Measurements from ENCODE around the gene C6orf136. TPM values are rescaled to one million over a fixed set of nuclear protein-coding genes. Genes with fewer than 3 reads are reported as not detected.
A peak's percentile ranks its signal among the peaks of the same experiment; 100 is the strongest.

C6orf136 gene
- total RNA-seq, 2 experiments from 2014 or later: 31.6 to 40.1 TPM

- Mint-ChIP-seq H3K9me3 (ENCODE audit: insufficient read depth) (no peaks in the 10 kb centered on the region), H3K27ac (peak overlapping the region; percentile 98), H3K36me3 (ENCODE audit: low read depth) (peaks cover 86% of the 10 kb centered on the region), H3K4me1 (ENCODE audit: low read depth) (peaks cover 23% of the 10 kb centered on the region), H3K27me3 (ENCODE audit: low read depth) (no peaks in the 10 kb centered on the region), H3K4me3 (peak overlapping the region; percentile 93)
- ChIA-PET POLR2A (interaction anchor here (0.7 to 8.3 kb wide), 12 partner anchors 11 to 408 kb away, joined by 3 to 343 read pairs (median 8); partner anchors contain the start of genes DHX16, MDC1, MRPS18B and PPP1R10), CTCF (interaction anchor here (0.9 to 15.7 kb wide), 2 partner anchors 38 to 53 kb away, joined by 3 to 686 read pairs; partner anchors contain the start of genes MDC1 and TUBB)
- DNase-seq (peak; percentile 51), ATAC-seq (no peak)
Measured at GRCh38 chr6:30683183-30683979, 36.4 kb downstream of the C6orf136 start.

GRCh38 chr6:30683980-30684338, 37.0 kb downstream of the C6orf136 start:
- POLR2A ChIA-PET: interaction anchor here (0.6 to 8.3 kb wide), 9 partner anchors 20 to 188 kb away, joined by 3 to 343 read pairs (median 7); partner anchors contain the start of genes MDC1, MRPS18B, PPP1R10 and TUBB
- DNase-seq: peak; percentile 23

GRCh38 chr6:30684386-30685156, 37.6 kb downstream of the C6orf136 start:
- DNase-seq (peak; percentile 81), ATAC-seq (no peak)
- no peaks in the 10 kb centered on the region for H3K27me3 Mint-ChIP-seq (ENCODE audit: low read depth)
- H3K27ac Mint-ChIP-seq: peak overlapping the region; percentile 98
- CTCF ChIA-PET: interaction anchor here (0.9 to 15.7 kb wide), 6 partner anchors 20 to 230 kb away, joined by 3 to 686 read pairs (median 4); partner anchors contain the start of genes MDC1, TUBB and VARS2
- POLR2A ChIA-PET: interaction anchor here (0.6 to 8.3 kb wide), 12 partner anchors 10 to 188 kb away, joined by 3 to 343 read pairs (median 3); partner anchors contain the start of genes C6orf136, MDC1, MRPS18B and PPP1R10
- H3K4me3 Mint-ChIP-seq: peak overlapping the region; percentile 93
- no peaks in the 10 kb centered on the region for H3K9me3 Mint-ChIP-seq (ENCODE audit: insufficient read depth)
- H3K4me1 Mint-ChIP-seq (ENCODE audit: low read depth): peaks cover 25% of the 10 kb centered on the region
- peaks cover 78% of the 10 kb centered on the region for H3K36me3 Mint-ChIP-seq (ENCODE audit: low read depth)

More at GRCh38 chr6:30683980-30684338, 37.0 kb downstream of the C6orf136 start:
- H3K9me3 Mint-ChIP-seq (ENCODE audit: insufficient read depth): no peaks in the 10 kb centered on the region
- H3K4me1 Mint-ChIP-seq (ENCODE audit: low read depth): peaks cover 24% of the 10 kb centered on the region
- peak overlapping the region; percentile 93 for H3K4me3 Mint-ChIP-seq
- peak overlapping the region; percentile 98 for H3K27ac Mint-ChIP-seq
- peaks cover 84% of the 10 kb centered on the region for H3K36me3 Mint-ChIP-seq (ENCODE audit: low read depth)
- no peaks in the 10 kb centered on the region for H3K27me3 Mint-ChIP-seq (ENCODE audit: low read depth)
- no peak for ATAC-seq
- CTCF ChIA-PET: interaction anchor here (0.9 to 15.7 kb wide), 5 partner anchors 21 to 142 kb away, joined by 3 to 686 read pairs (median 5); partner anchors contain the start of genes MDC1 and TUBB

- Mint-ChIP-seq H3K36me3 (ENCODE audit: low read depth) (peaks cover 72% of the 10 kb centered on the region), H3K27me3 (ENCODE audit: low read depth) (no peaks in the 10 kb centered on the region), H3K4me1 (ENCODE audit: low read depth) (peaks cover 31% of the 10 kb centered on the region), H3K9me3 (ENCODE audit: insufficient read depth) (no peaks in the 10 kb centered on the region), H3K4me3 (peak overlapping the region; percentile 93), H3K27ac (peak overlapping the region; percentile 98)
- ChIA-PET CTCF (interaction anchor here (1.0 to 15.7 kb wide), 6 partner anchors 13 to 229 kb away, joined by 3 to 686 read pairs (median 4); partner anchors contain the start of genes DHX16, MDC1, TUBB and VARS2), POLR2A (interaction anchor here (0.8 to 8.3 kb wide), 12 partner anchors 10 to 193 kb away, joined by 3 to 343 read pairs (median 3); partner anchors contain the start of genes C6orf136, MDC1, MRPS18B and PPP1R10)
- ATAC-seq: no peak
- peak; percentile 46 for DNase-seq
Measured at GRCh38 chr6:30685157-30686008, 38.5 kb downstream of the C6orf136 start.

- CTCF ChIA-PET: interaction anchor here (1.0 to 15.7 kb wide), 4 partner anchors 14 to 145 kb away, joined by 4 to 686 read pairs (median 6); partner anchors contain the start of genes DHX16, MDC1 and TUBB
- POLR2A ChIA-PET: interaction anchor here (0.9 to 8.3 kb wide), 5 partner anchors 10 to 71 kb away, joined by 3 to 343 read pairs (median 12); partner anchors contain the start of genes MDC1 and TUBB
- H3K9me3 Mint-ChIP-seq (ENCODE audit: insufficient read depth): no peaks in the 10 kb centered on the region
- H3K4me3 Mint-ChIP-seq: peak within 1 kb of the TSS; percentile 93
- DNase-seq (peak; percentile 90), ATAC-seq (peak; percentile 43)
- peaks cover 65% of the 10 kb centered on the region for H3K36me3 Mint-ChIP-seq (ENCODE audit: low read depth)
- peak within 1 kb of the TSS; percentile 98 for H3K27ac Mint-ChIP-seq
- peaks cover 35% of the 10 kb centered on the region for H3K4me1 Mint-ChIP-seq (ENCODE audit: low read depth)
- no peaks in the 10 kb centered on the region for H3K27me3 Mint-ChIP-seq (ENCODE audit: low read depth)
Measured at GRCh38 chr6:30686009-30686907, 39.3 kb downstream of the C6orf136 start, which contains the start of gene PPP1R18. PPP1R18 (minus strand) TSS chr6:30686645; CDS start chr6:30686018, 627 bp downstream.

- ATAC-seq (peak; percentile 43), DNase-seq (peak; percentile 91)
- H3K9me3 Mint-ChIP-seq (ENCODE audit: insufficient read depth): no peaks in the 10 kb centered on the region
- ChIA-PET POLR2A (interaction anchor here (0.6 to 2.6 kb wide), 6 partner anchors 8 to 129 kb away, joined by 3 to 15 read pairs (median 6); partner anchors contain the start of gene MDC1), CTCF (interaction anchor here (1.0 to 3.2 kb wide), 7 partner anchors 8 to 69 kb away, joined by 3 to 32 read pairs (median 7); partner anchors contain the start of genes MDC1, MRPS18B and PPP1R10)
- H3K36me3 Mint-ChIP-seq (ENCODE audit: low read depth): peaks cover 56% of the 10 kb centered on the region
- no peaks in the 10 kb centered on the region for H3K27me3 Mint-ChIP-seq (ENCODE audit: low read depth)
- H3K4me1 Mint-ChIP-seq (ENCODE audit: low read depth): peaks cover 40% of the 10 kb centered on the region
- peak overlapping the region; percentile 93 for H3K4me3 Mint-ChIP-seq
- H3K27ac Mint-ChIP-seq: peak overlapping the region; percentile 98
Measured at GRCh38 chr6:30686908-30687658, 40.1 kb downstream of the C6orf136 start.

- H3K9me3 Mint-ChIP-seq (ENCODE audit: insufficient read depth): no peaks in the 10 kb centered on the region
- CTCF ChIA-PET: interaction anchor here (1.0 to 3.2 kb wide), 9 partner anchors 9 to 70 kb away, joined by 3 to 32 read pairs (median 5); partner anchors contain the start of genes MDC1, MRPS18B and PPP1R10
- peaks cover 43% of the 10 kb centered on the region for H3K4me1 Mint-ChIP-seq (ENCODE audit: low read depth)
- no peaks in the 10 kb centered on the region for H3K27me3 Mint-ChIP-seq (ENCODE audit: low read depth)
- H3K36me3 Mint-ChIP-seq (ENCODE audit: low read depth): peaks cover 49% of the 10 kb centered on the region
- POLR2A ChIA-PET: interaction anchor here (0.6 to 2.6 kb wide), 10 partner anchors 9 to 471 kb away, joined by 3 to 15 read pairs (median 4); partner anchors contain the start of gene MDC1
- peak overlapping the region; percentile 98 for H3K27ac Mint-ChIP-seq
- no peak for DNase-seq
- peak overlapping the region; percentile 93 for H3K4me3 Mint-ChIP-seq
- ATAC-seq: no peak
Measured at GRCh38 chr6:30687659-30688431, 40.9 kb downstream of the C6orf136 start.

GRCh38 chr6:30688569-30688968, 41.6 kb downstream of the C6orf136 start:
- CTCF ChIA-PET: interaction anchor here (1.0 to 3.2 kb wide), 9 partner anchors 8 to 44 kb away, joined by 3 to 32 read pairs (median 5); partner anchors contain the start of gene MDC1
- POLR2A ChIA-PET: interaction anchor here (0.6 to 2.6 kb wide), 7 partner anchors 9 to 38 kb away, joined by 3 to 15 read pairs (median 5); partner anchors contain the start of gene MDC1
- ATAC-seq (no peak), DNase-seq (no peak)
- peaks cover 42% of the 10 kb centered on the region for H3K36me3 Mint-ChIP-seq (ENCODE audit: low read depth)
- H3K27me3 Mint-ChIP-seq (ENCODE audit: low read depth): no peaks in the 10 kb centered on the region
- H3K4me3 Mint-ChIP-seq: peak overlapping the region; percentile 93
- H3K27ac Mint-ChIP-seq: peak overlapping the region; percentile 98
- H3K9me3 Mint-ChIP-seq (ENCODE audit: insufficient read depth): no peaks in the 10 kb centered on the region
- H3K4me1 Mint-ChIP-seq (ENCODE audit: low read depth): peaks cover 43% of the 10 kb centered on the region

Data from activated CD8-positive, alpha-beta T cell treated with anti-CD3 and anti-CD28 coated beads, Interleukin-2, amount 10 ng/mL, durations not matched to agents 7 days and 5 days (primary cell).